HepG2 (cell line): ENCODE measurements around the gene ZNF814. TPM values are rescaled to one million over a fixed set of nuclear protein-coding genes. Genes with fewer than 3 reads are reported as not detected.
"Not testable (repeated sequence)": the region's sequence is repeated elsewhere in the genome, so short reads cannot be mapped to it uniquely, and the experiment has no call there.

ENCODE experiments used
- ERF ChIP-seq: IDR thresholded peaks from 2 replicates; pipeline ENCODE4 v1.6.1; 2018; ENCODE audit warnings: missing biosample characterization, missing genetic modification reagents
- FOXA3 ChIP-seq: IDR thresholded peaks from 2 replicates; pipeline ENCODE4 v1.6.1; 2016; ENCODE audit warnings: missing genetic modification reagents, missing compliant biosample characterization
- FOXK1 ChIP-seq: sonication (generic); formaldehyde crosslinking; IDR thresholded peaks from 2 replicates; pipeline ENCODE4 v1.4.0; 2020; ENCODE audit warnings: low read depth, missing genetic modification reagents, borderline replicate concordance
- FOXP1 ChIP-seq, 2 experiments: fragments of 450-650 bp in 1 of 2; IDR thresholded peaks; 2 replicates each; pipeline ENCODE4 v1.6.1; 2017 to 2018; ENCODE audit warnings: antibody characterized with exemption in 1 of 2
- GATAD2A ChIP-seq: IDR thresholded peaks from 2 replicates; pipeline ENCODE4 v1.6.1; 2016
- HDAC1 ChIP-seq: sonication (generic); formaldehyde crosslinking; IDR thresholded peaks from 2 replicates; pipeline ENCODE4 v1.5.1; 2020; ENCODE audit warnings: mild to moderate bottlenecking, missing genetic modification reagents
- HDAC2 ChIP-seq: sonication (generic); formaldehyde crosslinking; IDR thresholded peaks from 2 replicates; pipeline ENCODE4 v1.4.0; 2020; ENCODE audit warnings: missing genetic modification reagents
- ISL2 ChIP-seq: sonication (generic); formaldehyde crosslinking; IDR thresholded peaks from 2 replicates; pipeline ENCODE4 v1.5.0; 2020; ENCODE audit warnings: missing genetic modification reagents
- MED1 ChIP-seq: sonication (generic); formaldehyde crosslinking; IDR thresholded peaks from 2 replicates; pipeline ENCODE4 v1.4.0; 2020; ENCODE audit warnings: missing genetic modification reagents
- NR2F6 ChIP-seq, 2 experiments: IDR thresholded peaks; 2 replicates each; pipeline ENCODE4 v1.6.1; 2016; ENCODE audit warnings: antibody characterized with exemption in 1 of 2, mild to moderate bottlenecking in 1 of 2
- SAP130 ChIP-seq: IDR thresholded peaks from 2 replicates; pipeline ENCODE4 v1.6.1; 2016; ENCODE audit warnings: low read depth
- SOX13 ChIP-seq, 3 experiments: fragments of 450-650 bp in 1 of 3; sonication (generic) in 1 of 3; formaldehyde crosslinking in 1 of 3; IDR thresholded peaks in 2 of 3; conservative IDR thresholded peaks in 1 of 3; 2 replicates each; pipeline versions ENCODE4 v1.5.0 to v1.6.1; 2016 to 2020; ENCODE audit warnings: antibody characterized with exemption in 1 of 3, mild to moderate bottlenecking in 1 of 3, missing compliant biosample characterization in 1 of 3, missing genetic modification reagents in 1 of 3, moderate library complexity in 1 of 3
- THAP11 ChIP-seq: IDR thresholded peaks from 2 replicates; pipeline ENCODE4 v1.6.1; 2016; ENCODE audit warnings: missing biosample characterization, missing genetic modification reagents
- polyA plus RNA-seq, 8 experiments: library from polyadenylated mRNA; depleted of rRNA in 3 of 8; stranded (reverse) in 7 of 8; unstranded in 1 of 8; fragments of >200 nt; fragmentation: Illumina TruSeq in 4 of 8; extraction: Trizol in 4 of 8; gene quantifications; 2 replicates each; pipeline versions ENCODE4 v1.2.1 to v1.2.3, GENCODE V29; 2011 to 2016; ENCODE audit warnings: low read depth in 4 of 8, missing spikeins in 1 of 8, mixed read lengths in 1 of 8; ENCODE audit not compliant: insufficient read depth in 1 of 8
- total RNA-seq, 5 experiments: library from RNA; depleted of rRNA; stranded (reverse); fragments of >200 nt; fragmentation: Illumina TruSeq; extraction: Trizol; gene quantifications; 2 replicates each; pipeline ENCODE4 v1.2.3, GENCODE V29; 2016; ENCODE audit warnings: low read depth in 1 of 5
- TF ChIP-seq, protein P1 (sequence below): IDR thresholded peaks from 2 replicates; pipeline ENCODE4 v1.6.1; 2016; ENCODE audit warnings: missing genetic modification reagents, missing compliant biosample characterization
- TF ChIP-seq, protein P2 (sequence below): sonication (generic); formaldehyde crosslinking; conservative IDR thresholded peaks from 2 replicates; pipeline ENCODE4 v1.4.0; 2020; ENCODE audit warnings: mild to moderate bottlenecking, missing genetic modification reagents, moderate library complexity
- TF ChIP-seq, protein P3 (sequence below): sonication (generic); formaldehyde crosslinking; IDR thresholded peaks from 2 replicates; pipeline ENCODE4 v1.4.0; 2020; ENCODE audit warnings: missing genetic modification reagents
- TF ChIP-seq, protein P4 (sequence below): IDR thresholded peaks from 2 replicates; pipeline ENCODE4 v1.4.0; 2020; ENCODE audit warnings: mild to moderate bottlenecking, missing genetic modification reagents
- TF ChIP-seq, protein P5 (sequence below): IDR thresholded peaks from 2 replicates; pipeline ENCODE4 v1.6.1; 2016; ENCODE audit warnings: low read depth

ZNF814 gene
- total and polyA plus RNA-seq, 2 of the 13 experiments (the other 11 are each of a cell fraction or from before 2014, with no cell fraction given), result 2.5 to 3.4 TPM

DNA sequence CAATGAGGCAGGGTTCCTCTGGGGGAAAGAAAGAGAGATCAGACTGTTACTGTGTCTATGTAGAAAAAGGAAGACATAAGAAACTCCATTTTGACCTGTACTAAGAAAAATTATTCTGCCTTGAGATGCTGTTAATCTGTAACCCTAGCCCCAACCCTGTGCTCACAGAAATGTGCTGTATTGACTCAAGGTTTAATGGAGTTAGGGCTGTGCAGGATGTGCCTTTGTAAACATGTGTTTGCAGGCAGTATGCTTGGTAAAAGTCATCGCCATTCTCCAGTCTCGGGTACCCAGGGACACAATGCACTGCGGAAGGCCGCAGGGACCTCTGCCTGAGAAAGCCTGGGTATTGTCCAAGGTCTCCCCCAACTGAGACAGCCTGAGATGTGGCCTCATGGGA lies 65.2 kb downstream of the ZNF814 start (continued):
- TF ChIP-seq ISL2 (CRISPR knock-in tag) (0 out of 2 replicates have a peak, but pooled peaks have one; percentile 20), NR2F6 (CRISPR knock-in tag; IDR thresholded peaks at IDR 0.05) (peak; percentile 21; the same call in 1 of the 2 replicates), HDAC1 (CRISPR knock-in tag) (0 out of 2 replicates have a peak, but pooled peaks have one; percentile 18), HDAC2 (CRISPR knock-in tag) (peak; percentile 59; the same call in 1 of the 2 replicates), ERF (CRISPR knock-in tag) (0 out of 2 replicates have a peak, but pooled peaks have one; percentile 23), GATAD2A (peak; percentile 60), MED1 (CRISPR knock-in tag) (peak; percentile 44; the same call in 1 of the 2 replicates), SAP130 (CRISPR knock-in tag) (peak; percentile 88), FOXA3 (CRISPR knock-in tag) (peak; percentile 95), FOXK1 (peak; percentile 72; the same call in 1 of the 2 replicates), THAP11 (CRISPR knock-in tag) (peak; percentile 63), SOX13 (CRISPR knock-in tag; conservative IDR thresholded peaks at IDR 0.05 in 1 of 2, IDR thresholded peaks at IDR 0.05 in 1 of 2) (peak in 1 of 2 experiments; percentile 28; a peak in 1 of 4 replicates), FOXP1 (CRISPR knock-in tag; IDR thresholded peaks at IDR 0.05) (peak; percentile 73)
- not testable (repeated sequence) for TF ChIP-seq NR2F6, SOX13, FOXP1 (IDR thresholded peaks at IDR 0.05)
- TF ChIP-seq, protein P1, sequence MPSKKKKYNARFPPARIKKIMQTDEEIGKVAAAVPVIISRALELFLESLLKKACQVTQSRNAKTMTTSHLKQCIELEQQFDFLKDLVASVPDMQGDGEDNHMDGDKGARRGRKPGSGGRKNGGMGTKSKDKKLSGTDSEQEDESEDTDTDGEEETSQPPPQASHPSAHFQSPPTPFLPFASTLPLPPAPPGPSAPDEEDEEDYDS (CRISPR knock-in tag), result peak; percentile 20; the same call in 1 of the 2 replicates
- TF ChIP-seq, protein P2, sequence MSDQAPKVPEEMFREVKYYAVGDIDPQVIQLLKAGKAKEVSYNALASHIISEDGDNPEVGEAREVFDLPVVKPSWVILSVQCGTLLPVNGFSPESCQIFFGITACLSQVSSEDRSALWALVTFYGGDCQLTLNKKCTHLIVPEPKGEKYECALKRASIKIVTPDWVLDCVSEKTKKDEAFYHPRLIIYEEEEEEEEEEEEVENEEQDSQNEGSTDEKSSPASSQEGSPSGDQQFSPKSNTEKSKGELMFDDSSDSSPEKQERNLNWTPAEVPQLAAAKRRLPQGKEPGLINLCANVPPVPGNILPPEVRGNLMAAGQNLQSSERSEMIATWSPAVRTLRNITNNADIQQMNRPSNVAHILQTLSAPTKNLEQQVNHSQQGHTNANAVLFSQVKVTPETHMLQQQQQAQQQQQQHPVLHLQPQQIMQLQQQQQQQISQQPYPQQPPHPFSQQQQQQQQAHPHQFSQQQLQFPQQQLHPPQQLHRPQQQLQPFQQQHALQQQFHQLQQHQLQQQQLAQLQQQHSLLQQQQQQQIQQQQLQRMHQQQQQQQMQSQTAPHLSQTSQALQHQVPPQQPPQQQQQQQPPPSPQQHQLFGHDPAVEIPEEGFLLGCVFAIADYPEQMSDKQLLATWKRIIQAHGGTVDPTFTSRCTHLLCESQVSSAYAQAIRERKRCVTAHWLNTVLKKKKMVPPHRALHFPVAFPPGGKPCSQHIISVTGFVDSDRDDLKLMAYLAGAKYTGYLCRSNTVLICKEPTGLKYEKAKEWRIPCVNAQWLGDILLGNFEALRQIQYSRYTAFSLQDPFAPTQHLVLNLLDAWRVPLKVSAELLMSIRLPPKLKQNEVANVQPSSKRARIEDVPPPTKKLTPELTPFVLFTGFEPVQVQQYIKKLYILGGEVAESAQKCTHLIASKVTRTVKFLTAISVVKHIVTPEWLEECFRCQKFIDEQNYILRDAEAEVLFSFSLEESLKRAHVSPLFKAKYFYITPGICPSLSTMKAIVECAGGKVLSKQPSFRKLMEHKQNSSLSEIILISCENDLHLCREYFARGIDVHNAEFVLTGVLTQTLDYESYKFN (CRISPR knock-in tag), result peak; percentile 55
- TF ChIP-seq, protein P3, sequence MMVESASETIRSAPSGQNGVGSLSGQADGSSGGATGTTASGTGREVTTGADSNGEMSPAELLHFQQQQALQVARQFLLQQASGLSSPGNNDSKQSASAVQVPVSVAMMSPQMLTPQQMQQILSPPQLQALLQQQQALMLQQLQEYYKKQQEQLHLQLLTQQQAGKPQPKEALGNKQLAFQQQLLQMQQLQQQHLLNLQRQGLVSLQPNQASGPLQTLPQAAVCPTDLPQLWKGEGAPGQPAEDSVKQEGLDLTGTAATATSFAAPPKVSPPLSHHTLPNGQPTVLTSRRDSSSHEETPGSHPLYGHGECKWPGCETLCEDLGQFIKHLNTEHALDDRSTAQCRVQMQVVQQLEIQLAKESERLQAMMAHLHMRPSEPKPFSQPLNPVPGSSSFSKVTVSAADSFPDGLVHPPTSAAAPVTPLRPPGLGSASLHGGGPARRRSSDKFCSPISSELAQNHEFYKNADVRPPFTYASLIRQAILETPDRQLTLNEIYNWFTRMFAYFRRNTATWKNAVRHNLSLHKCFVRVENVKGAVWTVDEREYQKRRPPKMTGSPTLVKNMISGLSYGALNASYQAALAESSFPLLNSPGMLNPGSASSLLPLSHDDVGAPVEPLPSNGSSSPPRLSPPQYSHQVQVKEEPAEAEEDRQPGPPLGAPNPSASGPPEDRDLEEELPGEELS, result peak; percentile 74
- TF ChIP-seq, protein P4, sequence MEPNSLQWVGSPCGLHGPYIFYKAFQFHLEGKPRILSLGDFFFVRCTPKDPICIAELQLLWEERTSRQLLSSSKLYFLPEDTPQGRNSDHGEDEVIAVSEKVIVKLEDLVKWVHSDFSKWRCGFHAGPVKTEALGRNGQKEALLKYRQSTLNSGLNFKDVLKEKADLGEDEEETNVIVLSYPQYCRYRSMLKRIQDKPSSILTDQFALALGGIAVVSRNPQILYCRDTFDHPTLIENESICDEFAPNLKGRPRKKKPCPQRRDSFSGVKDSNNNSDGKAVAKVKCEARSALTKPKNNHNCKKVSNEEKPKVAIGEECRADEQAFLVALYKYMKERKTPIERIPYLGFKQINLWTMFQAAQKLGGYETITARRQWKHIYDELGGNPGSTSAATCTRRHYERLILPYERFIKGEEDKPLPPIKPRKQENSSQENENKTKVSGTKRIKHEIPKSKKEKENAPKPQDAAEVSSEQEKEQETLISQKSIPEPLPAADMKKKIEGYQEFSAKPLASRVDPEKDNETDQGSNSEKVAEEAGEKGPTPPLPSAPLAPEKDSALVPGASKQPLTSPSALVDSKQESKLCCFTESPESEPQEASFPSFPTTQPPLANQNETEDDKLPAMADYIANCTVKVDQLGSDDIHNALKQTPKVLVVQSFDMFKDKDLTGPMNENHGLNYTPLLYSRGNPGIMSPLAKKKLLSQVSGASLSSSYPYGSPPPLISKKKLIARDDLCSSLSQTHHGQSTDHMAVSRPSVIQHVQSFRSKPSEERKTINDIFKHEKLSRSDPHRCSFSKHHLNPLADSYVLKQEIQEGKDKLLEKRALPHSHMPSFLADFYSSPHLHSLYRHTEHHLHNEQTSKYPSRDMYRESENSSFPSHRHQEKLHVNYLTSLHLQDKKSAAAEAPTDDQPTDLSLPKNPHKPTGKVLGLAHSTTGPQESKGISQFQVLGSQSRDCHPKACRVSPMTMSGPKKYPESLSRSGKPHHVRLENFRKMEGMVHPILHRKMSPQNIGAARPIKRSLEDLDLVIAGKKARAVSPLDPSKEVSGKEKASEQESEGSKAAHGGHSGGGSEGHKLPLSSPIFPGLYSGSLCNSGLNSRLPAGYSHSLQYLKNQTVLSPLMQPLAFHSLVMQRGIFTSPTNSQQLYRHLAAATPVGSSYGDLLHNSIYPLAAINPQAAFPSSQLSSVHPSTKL (CRISPR knock-in tag), result peak; percentile 70
- TF ChIP-seq, protein P5, sequence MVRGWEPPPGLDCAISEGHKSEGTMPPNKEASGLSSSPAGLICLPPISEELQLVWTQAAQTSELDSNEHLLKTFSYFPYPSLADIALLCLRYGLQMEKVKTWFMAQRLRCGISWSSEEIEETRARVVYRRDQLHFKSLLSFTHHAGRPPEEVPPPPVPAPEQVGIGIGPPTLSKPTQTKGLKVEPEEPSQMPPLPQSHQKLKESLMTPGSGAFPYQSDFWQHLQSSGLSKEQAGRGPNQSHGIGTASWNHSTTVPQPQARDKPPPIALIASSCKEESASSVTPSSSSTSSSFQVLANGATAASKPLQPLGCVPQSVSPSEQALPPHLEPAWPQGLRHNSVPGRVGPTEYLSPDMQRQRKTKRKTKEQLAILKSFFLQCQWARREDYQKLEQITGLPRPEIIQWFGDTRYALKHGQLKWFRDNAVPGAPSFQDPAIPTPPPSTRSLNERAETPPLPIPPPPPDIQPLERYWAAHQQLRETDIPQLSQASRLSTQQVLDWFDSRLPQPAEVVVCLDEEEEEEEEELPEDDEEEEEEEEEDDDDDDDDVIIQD (CRISPR knock-in tag), result 0 out of 2 replicates have a peak, but pooled peaks have one; percentile 10
